ENCODE results near the gene ANAPC10. TPM values are rescaled to one million over a fixed set of nuclear protein-coding genes. Genes with fewer than 3 reads are reported as not detected.

ANAPC10 gene
- polyA plus RNA-seq, 1 of the 3 experiments (the other 2 are of a cell fraction): 19.1 TPM

DNA sequence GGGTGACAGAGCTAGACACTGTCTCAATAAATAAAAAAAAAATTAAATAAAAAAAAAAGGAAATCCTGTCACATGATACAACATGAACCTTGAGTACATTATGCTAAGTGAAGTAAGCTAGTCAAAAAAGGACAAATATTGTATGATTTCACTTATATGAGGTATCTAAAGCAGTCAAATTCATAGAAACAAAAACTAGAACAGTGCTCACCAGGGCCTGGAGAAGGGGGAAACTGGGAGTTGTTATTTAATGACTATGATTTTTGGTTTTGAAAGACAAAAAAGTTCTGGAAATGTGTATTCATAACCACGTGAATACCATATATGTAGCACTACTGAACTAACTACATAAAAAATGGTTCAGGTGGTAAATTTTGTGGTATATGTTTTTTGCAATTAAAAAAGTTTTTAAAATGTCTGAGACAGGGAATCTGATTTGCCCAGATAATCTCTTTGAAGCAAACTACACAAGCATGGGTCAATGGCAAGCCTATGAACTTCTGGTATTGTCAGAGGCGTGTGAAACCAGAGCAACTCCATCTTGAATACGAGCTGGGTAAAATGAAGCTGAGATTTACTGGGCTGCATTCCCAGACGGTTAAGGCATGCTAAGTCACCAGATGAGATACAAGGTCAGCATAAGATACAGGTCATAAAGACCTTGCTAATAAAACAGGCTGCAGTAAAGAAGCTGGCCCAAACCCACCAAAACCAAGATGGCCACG lies 42.3 kb downstream of the ANAPC10 start:
- no peak for DNase-seq

DNA sequence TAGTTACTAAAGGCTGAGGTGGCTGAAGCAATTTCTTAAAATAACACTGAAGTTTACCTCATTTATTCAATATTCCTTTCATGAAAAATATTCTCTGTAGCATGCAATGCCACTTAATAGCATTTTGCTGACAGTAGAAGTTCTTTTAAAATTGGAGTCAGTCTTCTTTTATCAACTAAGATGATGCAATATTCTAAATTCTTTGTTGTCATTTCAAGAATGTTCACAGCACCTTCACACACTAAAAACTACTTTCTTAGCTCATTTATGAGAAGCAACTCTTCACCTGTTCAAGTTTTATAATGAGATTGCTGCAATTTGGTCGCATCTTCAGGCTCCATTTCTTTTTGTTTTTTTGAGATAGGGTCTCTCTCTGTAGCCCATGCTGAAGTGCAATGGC lies 48.8 kb downstream of the ANAPC10 start:
- POLR2A ChIA-PET: no interaction called here
- Histone ChIP-seq H3K27me3 (ENCODE audit: insufficient read depth) (no peaks in the 10 kb centered on the region), H3K9ac (no peak overlapping the region), H3F3A (replicated peaks; ENCODE audit: insufficient read depth) (peaks cover 5% of the 10 kb centered on the region), H3K9me3 (0 out of 2 replicates have a peak, but pooled peaks cover 3% of the 10 kb centered on the region), H3K4me3 (ENCODE audit: low read depth in 2 of 2, low read length in 1 of 2) (no peak overlapping the region), H4K20me1 (ENCODE audit: insufficient read depth) (no peaks in the 10 kb centered on the region), H2AFZ (ENCODE audit: low read depth) (no peak overlapping the region), H3K79me2 (ENCODE audit: insufficient read depth) (peaks cover 6% of the 10 kb centered on the region; the same call in 1 of the 2 replicates), H3K4me2 (no peak overlapping the region), H3K9me2 (no peaks in the 10 kb centered on the region), H3K4me1 (ENCODE audit: control insufficient read depth in 1 of 2, insufficient read depth in 2 of 2, low read depth in 1 of 2, low read length in 1 of 2) (peaks cover 0 to 13% of the 10 kb centered on the region in 2 experiments; a peak in 1 of 4 replicates), H3K36me3 (replicated peaks in 1 of 2; ENCODE audit: control insufficient read depth in 1 of 2, insufficient read depth in 2 of 2, low read length in 1 of 2) (peaks cover 5 to 37% of the 10 kb centered on the region in 2 experiments), H3K27ac (ENCODE audit: low read depth in 2 of 2, low read length in 1 of 2) (no peak overlapping the region)
- no peak for DNase-seq
- TF ChIP-seq GABPA (IDR thresholded peaks at IDR 0.05; ENCODE audit: low read depth) (no peak), FOSL2 (IDR thresholded peaks at IDR 0.05; ENCODE audit: borderline replicate concordance, low read depth) (no peak), TAF1 (IDR thresholded peaks at IDR 0.05; ENCODE audit: borderline replicate concordance, low read depth, low read length) (no peak), SIN3A (IDR thresholded peaks at IDR 0.05; ENCODE audit: borderline replicate concordance, low read depth, low read length) (no peak), RAD21 (IDR thresholded peaks at IDR 0.05; ENCODE audit: low read length) (no peak), SMC3 (IDR thresholded peaks at IDR 0.05; ENCODE audit: low read depth, low read length) (no peak), JUND (IDR thresholded peaks at IDR 0.05) (no peak), RCOR1 (IDR thresholded peaks at IDR 0.05; ENCODE audit: low read length) (no peak), ELF1 (IDR thresholded peaks at IDR 0.05) (no peak), CHD2 (IDR thresholded peaks at IDR 0.05; ENCODE audit: low read length, partially characterized antibody) (no peak), EP300 (IDR thresholded peaks at IDR 0.05; ENCODE audit: borderline replicate concordance in 1 of 2, low read depth in 1 of 2, low read length in 1 of 2) (no peak), GATA2 (CRISPR knock-in tag; IDR thresholded peaks at IDR 0.05) (no peak), FOXJ3 (CRISPR knock-in tag; IDR thresholded peaks at IDR 0.05) (no peak)
- TF ChIP-seq, protein P1, sequence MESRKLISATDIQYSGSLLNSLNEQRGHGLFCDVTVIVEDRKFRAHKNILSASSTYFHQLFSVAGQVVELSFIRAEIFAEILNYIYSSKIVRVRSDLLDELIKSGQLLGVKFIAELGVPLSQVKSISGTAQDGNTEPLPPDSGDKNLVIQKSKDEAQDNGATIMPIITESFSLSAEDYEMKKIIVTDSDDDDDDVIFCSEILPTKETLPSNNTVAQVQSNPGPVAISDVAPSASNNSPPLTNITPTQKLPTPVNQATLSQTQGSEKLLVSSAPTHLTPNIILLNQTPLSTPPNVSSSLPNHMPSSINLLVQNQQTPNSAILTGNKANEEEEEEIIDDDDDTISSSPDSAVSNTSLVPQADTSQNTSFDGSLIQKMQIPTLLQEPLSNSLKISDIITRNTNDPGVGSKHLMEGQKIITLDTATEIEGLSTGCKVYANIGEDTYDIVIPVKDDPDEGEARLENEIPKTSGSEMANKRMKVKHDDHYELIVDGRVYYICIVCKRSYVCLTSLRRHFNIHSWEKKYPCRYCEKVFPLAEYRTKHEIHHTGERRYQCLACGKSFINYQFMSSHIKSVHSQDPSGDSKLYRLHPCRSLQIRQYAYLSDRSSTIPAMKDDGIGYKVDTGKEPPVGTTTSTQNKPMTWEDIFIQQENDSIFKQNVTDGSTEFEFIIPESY (IDR thresholded peaks at IDR 0.05; ENCODE audit: borderline replicate concordance, low read depth): no peak
- TF ChIP-seq, protein P2, sequence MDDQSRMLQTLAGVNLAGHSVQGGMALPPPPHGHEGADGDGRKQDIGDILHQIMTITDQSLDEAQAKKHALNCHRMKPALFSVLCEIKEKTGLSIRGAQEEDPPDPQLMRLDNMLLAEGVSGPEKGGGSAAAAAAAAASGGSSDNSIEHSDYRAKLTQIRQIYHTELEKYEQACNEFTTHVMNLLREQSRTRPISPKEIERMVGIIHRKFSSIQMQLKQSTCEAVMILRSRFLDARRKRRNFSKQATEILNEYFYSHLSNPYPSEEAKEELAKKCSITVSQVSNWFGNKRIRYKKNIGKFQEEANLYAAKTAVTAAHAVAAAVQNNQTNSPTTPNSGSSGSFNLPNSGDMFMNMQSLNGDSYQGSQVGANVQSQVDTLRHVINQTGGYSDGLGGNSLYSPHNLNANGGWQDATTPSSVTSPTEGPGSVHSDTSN (IDR thresholded peaks at IDR 0.05): no peak
- TF ChIP-seq, protein P3, sequence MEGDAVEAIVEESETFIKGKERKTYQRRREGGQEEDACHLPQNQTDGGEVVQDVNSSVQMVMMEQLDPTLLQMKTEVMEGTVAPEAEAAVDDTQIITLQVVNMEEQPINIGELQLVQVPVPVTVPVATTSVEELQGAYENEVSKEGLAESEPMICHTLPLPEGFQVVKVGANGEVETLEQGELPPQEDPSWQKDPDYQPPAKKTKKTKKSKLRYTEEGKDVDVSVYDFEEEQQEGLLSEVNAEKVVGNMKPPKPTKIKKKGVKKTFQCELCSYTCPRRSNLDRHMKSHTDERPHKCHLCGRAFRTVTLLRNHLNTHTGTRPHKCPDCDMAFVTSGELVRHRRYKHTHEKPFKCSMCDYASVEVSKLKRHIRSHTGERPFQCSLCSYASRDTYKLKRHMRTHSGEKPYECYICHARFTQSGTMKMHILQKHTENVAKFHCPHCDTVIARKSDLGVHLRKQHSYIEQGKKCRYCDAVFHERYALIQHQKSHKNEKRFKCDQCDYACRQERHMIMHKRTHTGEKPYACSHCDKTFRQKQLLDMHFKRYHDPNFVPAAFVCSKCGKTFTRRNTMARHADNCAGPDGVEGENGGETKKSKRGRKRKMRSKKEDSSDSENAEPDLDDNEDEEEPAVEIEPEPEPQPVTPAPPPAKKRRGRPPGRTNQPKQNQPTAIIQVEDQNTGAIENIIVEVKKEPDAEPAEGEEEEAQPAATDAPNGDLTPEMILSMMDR (IDR thresholded peaks at IDR 0.05): no peak
- TF ChIP-seq, protein P4, sequence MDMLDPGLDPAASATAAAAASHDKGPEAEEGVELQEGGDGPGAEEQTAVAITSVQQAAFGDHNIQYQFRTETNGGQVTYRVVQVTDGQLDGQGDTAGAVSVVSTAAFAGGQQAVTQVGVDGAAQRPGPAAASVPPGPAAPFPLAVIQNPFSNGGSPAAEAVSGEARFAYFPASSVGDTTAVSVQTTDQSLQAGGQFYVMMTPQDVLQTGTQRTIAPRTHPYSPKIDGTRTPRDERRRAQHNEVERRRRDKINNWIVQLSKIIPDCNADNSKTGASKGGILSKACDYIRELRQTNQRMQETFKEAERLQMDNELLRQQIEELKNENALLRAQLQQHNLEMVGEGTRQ (IDR thresholded peaks at IDR 0.05; ENCODE audit: borderline replicate concordance, low read depth, low read length): no peak
- WGBS (ENCODE audit: low lambda C conversion rate): 100% methylated on average over 1 of the region's 1 CpG
- CTCF ChIA-PET: no interaction called here

More for the DNA sequence above, 42.3 kb downstream of the ANAPC10 start:
- Histone ChIP-seq H3F3A (replicated peaks; ENCODE audit: insufficient read depth) (no peaks in the 10 kb centered on the region), H3K4me3 (ENCODE audit: low read depth in 2 of 2, low read length in 1 of 2) (no peak overlapping the region), H3K36me3 (replicated peaks in 1 of 2; ENCODE audit: control insufficient read depth in 1 of 2, insufficient read depth in 2 of 2, low read length in 1 of 2) (peaks cover 5 to 26% of the 10 kb centered on the region in 2 experiments), H3K4me1 (ENCODE audit: control insufficient read depth in 1 of 2, insufficient read depth in 2 of 2, low read depth in 1 of 2, low read length in 1 of 2) (peaks cover 0 to 5% of the 10 kb centered on the region in 2 experiments; a peak in 1 of 4 replicates), H3K79me2 (ENCODE audit: insufficient read depth) (0 out of 2 replicates have a peak, but pooled peaks cover 4% of the 10 kb centered on the region), H3K27ac (ENCODE audit: low read depth in 2 of 2, low read length in 1 of 2) (no peak overlapping the region), H3K9me3 (0 out of 2 replicates have a peak, but pooled peaks cover 3% of the 10 kb centered on the region), H3K9me2 (no peaks in the 10 kb centered on the region), H3K27me3 (ENCODE audit: insufficient read depth) (no peaks in the 10 kb centered on the region), H3K9ac (no peak overlapping the region), H2AFZ (ENCODE audit: low read depth) (no peak overlapping the region), H3K4me2 (no peak overlapping the region), H4K20me1 (ENCODE audit: insufficient read depth) (no peaks in the 10 kb centered on the region)
- 97% methylated on average over 5 of the region's 5 CpGs for WGBS (ENCODE audit: low lambda C conversion rate)
- ChIA-PET CTCF (no interaction called here), POLR2A (no interaction called here)
- no peak for TF ChIP-seq FOSL2 (IDR thresholded peaks at IDR 0.05; ENCODE audit: borderline replicate concordance, low read depth)
- no peak for TF ChIP-seq FOXM1 (IDR thresholded peaks at IDR 0.05; ENCODE audit: low read depth)
- TF ChIP-seq SIN3A (IDR thresholded peaks at IDR 0.05; ENCODE audit: borderline replicate concordance, low read depth, low read length): no peak
- TF ChIP-seq JUND (IDR thresholded peaks at IDR 0.05): no peak
- no peak for TF ChIP-seq SMC3 (IDR thresholded peaks at IDR 0.05; ENCODE audit: low read depth, low read length)
- TF ChIP-seq, protein P2 (IDR thresholded peaks at IDR 0.05): no peak
- TF ChIP-seq TCF12 (IDR thresholded peaks at IDR 0.05): no peak

Measured in SK-N-SH (cell line).